SK-N-SH (cell line): ENCODE measurements around the gene OR10G2. TPM values are rescaled to one million over a fixed set of nuclear protein-coding genes. Genes with fewer than 3 reads are reported as not detected.

Source experiments
- CTCF ChIA-PET: fragments of 300-600, 350-600 bp; formaldehyde crosslinking; extraction: SDS; loops from one replicate; lab custom pipeline; 2021; lab: Yijun Ruan, JAX
- POLR2A ChIA-PET: fragments of 350-600 bp; sonication (Branson Sonifier 250); formaldehyde crosslinking; extraction: SDS; loops from one replicate; lab custom pipeline; 2020; ENCODE audit warnings: antibody characterized with exemption, inconsistent platforms; lab: Yijun Ruan, JAX
- DNase-seq: peaks from one replicate; pipeline ENCODE4 v3.0.0; 2012
- H2AFZ ChIP-seq: fragments of 200-600 bp; sonication (generic); 2 replicates; pipeline ENCODE4 v1.8.1; 2016; ENCODE audit warnings: antibody characterized with exemption, mild to moderate bottlenecking, low read depth
- H3F3A ChIP-seq: fragments of 200-600 bp; sonication (generic); replicated peaks from 2 replicates; pipeline ENCODE3; 2016; ENCODE audit warnings: antibody characterized with exemption, mild to moderate bottlenecking; ENCODE audit not compliant: insufficient read depth
- H3K27ac ChIP-seq, 2 experiments: fragments of 200-500 bp in 1 of 2; fragments of 200-600 bp in 1 of 2; sonication (Bioruptor generic) in 1 of 2; sonication (generic), shearing (Covaris generic) in 1 of 2; 2 replicates each; pipeline versions ENCODE4 v1.5.1 to v1.6.1; 2014 to 2016; ENCODE audit warnings: low read depth in 2 of 2, inconsistent platforms in 1 of 2, low read length in 1 of 2, mild to moderate bottlenecking in 1 of 2, mixed read lengths in 1 of 2
- H3K27me3 ChIP-seq: fragments of 200-600 bp; sonication (generic), shearing (Covaris generic); 2 replicates; pipeline ENCODE4 v1.6.1; 2016; ENCODE audit warnings: mixed run types; ENCODE audit not compliant: insufficient read depth
- H3K36me3 ChIP-seq, 2 experiments: fragments of 200-500 bp in 1 of 2; fragments of 200-600 bp in 1 of 2; sonication (Bioruptor generic) in 1 of 2; sonication (generic) in 1 of 2; replicated peaks in 1 of 2; 2 replicates each; pipeline versions ENCODE3 to v1.5.1; 2014 to 2016; ENCODE audit warnings: low read length in 1 of 2, mild to moderate bottlenecking in 1 of 2; ENCODE audit not compliant: insufficient read depth in 2 of 2, control insufficient read depth in 1 of 2
- H3K4me1 ChIP-seq, 2 experiments: fragments of 200-500 bp in 1 of 2; fragments of 200-600 bp in 1 of 2; sonication (Bioruptor generic) in 1 of 2; sonication (generic), shearing (Covaris generic) in 1 of 2; 2 replicates each; pipeline versions ENCODE4 v1.5.1 to v1.6.1; 2014 to 2016; ENCODE audit warnings: low read depth in 1 of 2, low read length in 1 of 2, mixed run types in 1 of 2; ENCODE audit not compliant: insufficient read depth in 2 of 2, control insufficient read depth in 1 of 2
- H3K4me2 ChIP-seq: fragments of 200-600 bp; sonication (generic), shearing (Covaris generic); 2 replicates; pipeline ENCODE4 v1.6.1; 2017; ENCODE audit warnings: mixed run types
- H3K4me3 ChIP-seq, 2 experiments: fragments of 200-500 bp in 1 of 2; fragments of 200-600 bp in 1 of 2; sonication (Bioruptor generic) in 1 of 2; sonication (generic), shearing (Covaris generic) in 1 of 2; 2 replicates each; pipeline versions ENCODE4 v1.5.1 to v1.8.1; 2014 to 2016; ENCODE audit warnings: low read depth in 2 of 2, inconsistent platforms in 1 of 2, low read length in 1 of 2, mild to moderate bottlenecking in 1 of 2, mixed read lengths in 1 of 2, moderate library complexity in 1 of 2
- H3K79me2 ChIP-seq: fragments of 200-600 bp; sonication (generic); 2 replicates; pipeline ENCODE4 v1.8.1; 2017; ENCODE audit warnings: mild to moderate bottlenecking; ENCODE audit not compliant: insufficient read depth
- H3K9ac ChIP-seq: fragments of 200-600 bp; sonication (generic); 2 replicates; pipeline ENCODE4 v1.6.1; 2017; ENCODE audit warnings: mixed run types
- H3K9me2 ChIP-seq: fragments of 200-600 bp; sonication (generic); 2 replicates; pipeline ENCODE4 v1.6.1; 2017; ENCODE audit warnings: mixed run types
- H3K9me3 ChIP-seq: fragments of 200-600 bp; sonication (generic); 2 replicates; pipeline ENCODE4 v1.6.1; 2017; ENCODE audit warnings: mixed run types, mild to moderate bottlenecking, moderate library complexity
- H4K20me1 ChIP-seq: fragments of 200-600 bp; sonication (generic); 2 replicates; pipeline ENCODE4 v1.6.1; 2017; ENCODE audit warnings: mild to moderate bottlenecking, mixed run types; ENCODE audit not compliant: insufficient read depth
- CHD2 ChIP-seq: fragments of 150-350 bp; IDR thresholded peaks from 2 replicates; pipeline ENCODE4 v1.6.1; 2018; ENCODE audit warnings: low read length; ENCODE audit not compliant: partially characterized antibody
- EZH2phosphoT487 ChIP-seq: fragments of 200-600 bp; sonication (generic); IDR thresholded peaks from 2 replicates; pipeline ENCODE4 v1.6.1; 2017; ENCODE audit warnings: low read depth, mixed run types, mild to moderate bottlenecking, antibody characterized with exemption, moderate library complexity, borderline replicate concordance
- FOXJ3 ChIP-seq: sonication (generic); formaldehyde crosslinking; IDR thresholded peaks from 2 replicates; pipeline ENCODE4 v1.5.1; 2020; ENCODE audit warnings: mild to moderate bottlenecking, missing genetic modification reagents
- FOXM1 ChIP-seq: IDR thresholded peaks from 2 replicates; pipeline ENCODE4 v1.4.0; 2012; ENCODE audit warnings: low read depth, mild to moderate bottlenecking
- GABPA ChIP-seq: IDR thresholded peaks from 2 replicates; pipeline ENCODE4 v1.4.0; 2012; ENCODE audit warnings: low read depth, mild to moderate bottlenecking
- GATA2 ChIP-seq: sonication (generic); formaldehyde crosslinking; IDR thresholded peaks from 2 replicates; pipeline ENCODE4 v1.5.0; 2020; ENCODE audit warnings: mild to moderate bottlenecking, missing genetic modification reagents
- MEF2A ChIP-seq: IDR thresholded peaks from 2 replicates; pipeline ENCODE4 v1.4.0; 2012; ENCODE audit warnings: low read depth, borderline replicate concordance
- MXI1 ChIP-seq: IDR thresholded peaks from 2 replicates; pipeline ENCODE4 v1.6.1; 2012; ENCODE audit warnings: mild to moderate bottlenecking, low read depth, low read length, improper control_type of control experiment
- NFIC ChIP-seq: IDR thresholded peaks from 2 replicates; pipeline ENCODE4 v1.4.0; 2012; ENCODE audit warnings: borderline replicate concordance
- NRF1 ChIP-seq: IDR thresholded peaks from 2 replicates; pipeline ENCODE4 v1.6.1; 2012; ENCODE audit warnings: low read depth, mild to moderate bottlenecking, low read length
- POLR2AphosphoS5 ChIP-seq: IDR thresholded peaks from 2 replicates; pipeline ENCODE4 v1.6.1; 2012; ENCODE audit warnings: low read depth, low read length
- RCOR1 ChIP-seq: fragments of 150-350 bp; IDR thresholded peaks from 2 replicates; pipeline ENCODE4 v1.6.1; 2017; ENCODE audit warnings: antibody characterized with exemption, low read length
- YY1 ChIP-seq: IDR thresholded peaks from 2 replicates; pipeline ENCODE4 v1.4.0; 2012; ENCODE audit warnings: low read depth, mild to moderate bottlenecking
- WGBS: methylation state at CpG from one replicate; pipeline ENCODE4 v1.1.6; 2017; ENCODE audit warnings: low lambda C conversion rate; 5-methylcytosine and 5-hydroxymethylcytosine counted together
- polyA plus RNA-seq, 3 experiments: library from polyadenylated mRNA; depleted of rRNA; stranded (reverse); fragments of >200 nt; gene quantifications; 2 replicates each; pipeline ENCODE4 v1.2.3, GENCODE V29; 2012
- TF ChIP-seq, protein P1 (sequence below): IDR thresholded peaks from 2 replicates; pipeline ENCODE4 v1.4.0; 2012; ENCODE audit warnings: low read depth, borderline replicate concordance
- TF ChIP-seq, protein P2 (sequence below): IDR thresholded peaks from 2 replicates; pipeline ENCODE4; 2012
- TF ChIP-seq, protein P3 (sequence below): IDR thresholded peaks from 2 replicates; pipeline ENCODE4 v1.4.0; 2012; ENCODE audit warnings: low read depth
- TF ChIP-seq, protein P4 (sequence below): fragments of 150-350 bp; IDR thresholded peaks from 2 replicates; pipeline ENCODE4 v1.6.1; 2017; ENCODE audit warnings: antibody characterized with exemption, low read length, low read depth, borderline replicate concordance
- TF ChIP-seq, protein P5 (sequence below): IDR thresholded peaks from 2 replicates; pipeline ENCODE4 v1.6.1; 2012; ENCODE audit warnings: mild to moderate bottlenecking, low read depth, low read length, moderate library complexity
- TF ChIP-seq, protein P6 (sequence below): fragments of 150-350 bp; IDR thresholded peaks from 2 replicates; pipeline ENCODE4 v1.6.1; 2016; ENCODE audit warnings: mild to moderate bottlenecking, low read depth, low read length

OR10G2 gene
- polyA plus RNA-seq, 1 of the 3 experiments (the other 2 are of a cell fraction) = not detected

DNA sequence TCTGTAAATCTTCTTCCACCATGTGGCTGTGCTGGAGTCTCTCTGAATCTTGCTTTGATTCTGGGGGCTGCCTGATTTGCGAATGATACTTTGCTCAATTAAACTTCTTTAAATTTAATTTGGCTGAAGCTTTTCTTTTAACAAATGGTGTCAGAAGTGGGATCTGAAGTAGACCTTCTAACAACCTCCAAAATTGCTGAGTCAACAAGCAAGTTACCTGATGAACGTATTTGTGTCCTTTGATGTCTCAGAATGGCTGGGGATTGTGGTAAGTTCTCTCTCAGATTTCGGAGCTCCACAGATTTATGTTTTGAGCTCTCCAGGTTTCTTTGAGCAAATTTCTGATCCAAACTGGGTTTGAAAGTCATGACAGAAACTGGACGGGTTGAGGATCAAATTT lies 40.8 kb upstream of the OR10G2 start:
- TF ChIP-seq CHD2 (no peak), MXI1 (no peak), RCOR1 (no peak), FOXM1 (no peak), POLR2AphosphoS5 (no peak), FOXJ3 (CRISPR knock-in tag) (no peak), MEF2A (no peak), GABPA (no peak), NRF1 (no peak), YY1 (no peak), EZH2phosphoT487 (no peak), GATA2 (CRISPR knock-in tag) (no peak), NFIC (no peak)
- TF ChIP-seq, protein P1, sequence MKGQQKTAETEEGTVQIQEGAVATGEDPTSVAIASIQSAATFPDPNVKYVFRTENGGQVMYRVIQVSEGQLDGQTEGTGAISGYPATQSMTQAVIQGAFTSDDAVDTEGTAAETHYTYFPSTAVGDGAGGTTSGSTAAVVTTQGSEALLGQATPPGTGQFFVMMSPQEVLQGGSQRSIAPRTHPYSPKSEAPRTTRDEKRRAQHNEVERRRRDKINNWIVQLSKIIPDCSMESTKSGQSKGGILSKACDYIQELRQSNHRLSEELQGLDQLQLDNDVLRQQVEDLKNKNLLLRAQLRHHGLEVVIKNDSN = no peak
- TF ChIP-seq, protein P2, sequence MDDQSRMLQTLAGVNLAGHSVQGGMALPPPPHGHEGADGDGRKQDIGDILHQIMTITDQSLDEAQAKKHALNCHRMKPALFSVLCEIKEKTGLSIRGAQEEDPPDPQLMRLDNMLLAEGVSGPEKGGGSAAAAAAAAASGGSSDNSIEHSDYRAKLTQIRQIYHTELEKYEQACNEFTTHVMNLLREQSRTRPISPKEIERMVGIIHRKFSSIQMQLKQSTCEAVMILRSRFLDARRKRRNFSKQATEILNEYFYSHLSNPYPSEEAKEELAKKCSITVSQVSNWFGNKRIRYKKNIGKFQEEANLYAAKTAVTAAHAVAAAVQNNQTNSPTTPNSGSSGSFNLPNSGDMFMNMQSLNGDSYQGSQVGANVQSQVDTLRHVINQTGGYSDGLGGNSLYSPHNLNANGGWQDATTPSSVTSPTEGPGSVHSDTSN = no peak
- TF ChIP-seq, protein P3, sequence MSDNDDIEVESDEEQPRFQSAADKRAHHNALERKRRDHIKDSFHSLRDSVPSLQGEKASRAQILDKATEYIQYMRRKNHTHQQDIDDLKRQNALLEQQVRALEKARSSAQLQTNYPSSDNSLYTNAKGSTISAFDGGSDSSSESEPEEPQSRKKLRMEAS = no peak
- TF ChIP-seq, protein P4, sequence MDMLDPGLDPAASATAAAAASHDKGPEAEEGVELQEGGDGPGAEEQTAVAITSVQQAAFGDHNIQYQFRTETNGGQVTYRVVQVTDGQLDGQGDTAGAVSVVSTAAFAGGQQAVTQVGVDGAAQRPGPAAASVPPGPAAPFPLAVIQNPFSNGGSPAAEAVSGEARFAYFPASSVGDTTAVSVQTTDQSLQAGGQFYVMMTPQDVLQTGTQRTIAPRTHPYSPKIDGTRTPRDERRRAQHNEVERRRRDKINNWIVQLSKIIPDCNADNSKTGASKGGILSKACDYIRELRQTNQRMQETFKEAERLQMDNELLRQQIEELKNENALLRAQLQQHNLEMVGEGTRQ = no peak
- TF ChIP-seq, protein P5, sequence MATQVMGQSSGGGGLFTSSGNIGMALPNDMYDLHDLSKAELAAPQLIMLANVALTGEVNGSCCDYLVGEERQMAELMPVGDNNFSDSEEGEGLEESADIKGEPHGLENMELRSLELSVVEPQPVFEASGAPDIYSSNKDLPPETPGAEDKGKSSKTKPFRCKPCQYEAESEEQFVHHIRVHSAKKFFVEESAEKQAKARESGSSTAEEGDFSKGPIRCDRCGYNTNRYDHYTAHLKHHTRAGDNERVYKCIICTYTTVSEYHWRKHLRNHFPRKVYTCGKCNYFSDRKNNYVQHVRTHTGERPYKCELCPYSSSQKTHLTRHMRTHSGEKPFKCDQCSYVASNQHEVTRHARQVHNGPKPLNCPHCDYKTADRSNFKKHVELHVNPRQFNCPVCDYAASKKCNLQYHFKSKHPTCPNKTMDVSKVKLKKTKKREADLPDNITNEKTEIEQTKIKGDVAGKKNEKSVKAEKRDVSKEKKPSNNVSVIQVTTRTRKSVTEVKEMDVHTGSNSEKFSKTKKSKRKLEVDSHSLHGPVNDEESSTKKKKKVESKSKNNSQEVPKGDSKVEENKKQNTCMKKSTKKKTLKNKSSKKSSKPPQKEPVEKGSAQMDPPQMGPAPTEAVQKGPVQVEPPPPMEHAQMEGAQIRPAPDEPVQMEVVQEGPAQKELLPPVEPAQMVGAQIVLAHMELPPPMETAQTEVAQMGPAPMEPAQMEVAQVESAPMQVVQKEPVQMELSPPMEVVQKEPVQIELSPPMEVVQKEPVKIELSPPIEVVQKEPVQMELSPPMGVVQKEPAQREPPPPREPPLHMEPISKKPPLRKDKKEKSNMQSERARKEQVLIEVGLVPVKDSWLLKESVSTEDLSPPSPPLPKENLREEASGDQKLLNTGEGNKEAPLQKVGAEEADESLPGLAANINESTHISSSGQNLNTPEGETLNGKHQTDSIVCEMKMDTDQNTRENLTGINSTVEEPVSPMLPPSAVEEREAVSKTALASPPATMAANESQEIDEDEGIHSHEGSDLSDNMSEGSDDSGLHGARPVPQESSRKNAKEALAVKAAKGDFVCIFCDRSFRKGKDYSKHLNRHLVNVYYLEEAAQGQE = no peak
- TF ChIP-seq, protein P6, sequence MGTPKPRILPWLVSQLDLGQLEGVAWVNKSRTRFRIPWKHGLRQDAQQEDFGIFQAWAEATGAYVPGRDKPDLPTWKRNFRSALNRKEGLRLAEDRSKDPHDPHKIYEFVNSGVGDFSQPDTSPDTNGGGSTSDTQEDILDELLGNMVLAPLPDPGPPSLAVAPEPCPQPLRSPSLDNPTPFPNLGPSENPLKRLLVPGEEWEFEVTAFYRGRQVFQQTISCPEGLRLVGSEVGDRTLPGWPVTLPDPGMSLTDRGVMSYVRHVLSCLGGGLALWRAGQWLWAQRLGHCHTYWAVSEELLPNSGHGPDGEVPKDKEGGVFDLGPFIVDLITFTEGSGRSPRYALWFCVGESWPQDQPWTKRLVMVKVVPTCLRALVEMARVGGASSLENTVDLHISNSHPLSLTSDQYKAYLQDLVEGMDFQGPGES = no peak

More for the DNA sequence above, 40.8 kb upstream of the OR10G2 start:
- Histone ChIP-seq H4K20me1 (no peaks in the 10 kb centered on the region), H3K36me3 (no peaks in the 10 kb centered on the region), H3K9ac (no peak overlapping the region), H3K79me2 (no peaks in the 10 kb centered on the region), H3K4me3 (no peak overlapping the region), H3K9me2 (no peaks in the 10 kb centered on the region), H3F3A (no peaks in the 10 kb centered on the region), H3K9me3 (0 out of 2 replicates have a peak, but pooled peaks cover 4% of the 10 kb centered on the region), H2AFZ (no peak overlapping the region), H3K4me1 (no peaks in the 10 kb centered on the region; a peak in 1 of 4 replicates), H3K27ac (no peak overlapping the region), H3K27me3 (peaks cover 8% of the 10 kb centered on the region; the same call in 1 of the 2 replicates), H3K4me2 (no peak overlapping the region)
- WGBS = under 1% methylated on average over 4 of the region's 4 CpGs
- POLR2A ChIA-PET = no interaction called here
- DNase-seq = no peak
- CTCF ChIA-PET = interaction anchor here (0.8 to 1.4 kb wide), 2 partner anchors 36 to 116 kb away, joined by 3 read pairs; no protein-coding TSS in a partner anchor
